ENCODE measurements around the gene PAM. TPM values are rescaled to one million over a fixed set of nuclear protein-coding genes. Genes with fewer than 3 reads are reported as not detected.

The PAM gene
- total RNA-seq, 1 experiment from 2014 or later: 67.1 TPM

- no peak for DNase-seq (ENCODE audit: low read depth)
Measured at GRCh38 chr5:102860035-102860434, 104.9 kb downstream of the PAM start.

GRCh38 chr5:102863058-102863457 is 108.0 kb downstream of the PAM start:
- DNase-seq (ENCODE audit: low read depth): no peak

GRCh38 chr5:102863764-102864560 is 108.9 kb downstream of the PAM start:
- no peak for DNase-seq (ENCODE audit: low read depth)

GRCh38 chr5:102865171-102865509 is 110.0 kb downstream of the PAM start:
- DNase-seq (ENCODE audit: low read depth): no peak

- peak; percentile 72 for DNase-seq (ENCODE audit: low read depth)
Measured at GRCh38 chr5:102865510-102866236, 110.6 kb downstream of the PAM start.

- DNase-seq (ENCODE audit: low read depth): no peak
Measured at GRCh38 chr5:102866237-102866600, 111.1 kb downstream of the PAM start.

- peak; percentile 15 for DNase-seq (ENCODE audit: low read depth)
Measured at GRCh38 chr5:102867992-102868662, 113.0 kb downstream of the PAM start.

GRCh38 chr5:102869230-102869629 is 114.1 kb downstream of the PAM start:
- DNase-seq (ENCODE audit: low read depth): no peak

GRCh38 chr5:102873379-102873932 is 118.4 kb downstream of the PAM start:
- no peak for DNase-seq (ENCODE audit: low read depth)

- DNase-seq (ENCODE audit: low read depth): no peak
Measured at GRCh38 chr5:102874054-102874453, 118.9 kb downstream of the PAM start.

- DNase-seq (ENCODE audit: low read depth): no peak
Measured at GRCh38 chr5:102875721-102876123, 120.6 kb downstream of the PAM start.

- DNase-seq (ENCODE audit: low read depth): no peak
Measured at GRCh38 chr5:102876610-102877009, 121.5 kb downstream of the PAM start.

- no peak for DNase-seq (ENCODE audit: low read depth)
Measured at GRCh38 chr5:102879741-102880140, 124.6 kb downstream of the PAM start.

- no peak for DNase-seq (ENCODE audit: low read depth)
Measured at GRCh38 chr5:102886586-102886985, 131.5 kb downstream of the PAM start.

- DNase-seq (ENCODE audit: low read depth): no peak
Measured at GRCh38 chr5:102888483-102888882, 133.4 kb downstream of the PAM start.

- no peak for DNase-seq (ENCODE audit: low read depth)
Measured at GRCh38 chr5:102889033-102889432, 133.9 kb downstream of the PAM start.

- no peak for DNase-seq (ENCODE audit: low read depth)
Measured at GRCh38 chr5:102890133-102890532, 135.0 kb downstream of the PAM start.

- no peak for DNase-seq (ENCODE audit: low read depth)
Measured at GRCh38 chr5:102891175-102891574, 136.1 kb downstream of the PAM start.

GRCh38 chr5:102893942-102894341 is 138.8 kb downstream of the PAM start:
- DNase-seq (ENCODE audit: low read depth): no peak

GRCh38 chr5:102895234-102895633 is 140.1 kb downstream of the PAM start:
- no peak for DNase-seq (ENCODE audit: low read depth)

GRCh38 chr5:102895976-102896375 is 140.9 kb downstream of the PAM start:
- DNase-seq (ENCODE audit: low read depth): no peak

GRCh38 chr5:102901424-102902134 is 146.5 kb downstream of the PAM start:
- DNase-seq (ENCODE audit: low read depth): no peak
